HG03469 (cell line): Measurements from ENCODE around the gene TBX19.
A peak's percentile ranks its signal among the peaks of the same experiment; 100 is the strongest.

ENCODE experiments used
- ATAC-seq: cut with Tn5 transposase; IDR thresholded peaks from one replicate; pipeline ENCODE4 v1.9.1; 2021; ENCODE audit warnings: mild to moderate bottlenecking, moderate library complexity, moderate number of reproducible peaks; ENCODE audit not compliant: unreplicated experiment

The TBX19 gene

DNA sequence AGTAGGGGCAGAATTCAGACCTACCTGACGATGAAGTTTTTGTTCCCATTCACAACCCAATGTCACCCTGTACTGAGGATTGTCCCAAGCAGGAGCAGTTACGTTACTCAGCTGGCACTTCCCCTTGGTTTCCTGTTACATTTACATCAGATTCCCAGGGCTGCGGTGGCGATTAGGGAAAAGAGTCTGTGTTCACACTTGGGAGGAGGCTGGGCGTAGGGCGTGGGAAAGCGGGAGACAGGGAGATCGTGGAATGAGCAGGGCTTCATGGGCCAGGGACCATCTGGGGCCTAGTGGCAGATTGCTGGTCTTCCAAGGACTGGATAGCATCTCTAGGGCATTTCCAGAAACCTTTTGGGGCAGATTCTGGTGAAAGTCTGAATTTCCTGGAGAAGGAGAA, 39.0 kb downstream of the TBX19 start:
- no peak for ATAC-seq

DNA sequence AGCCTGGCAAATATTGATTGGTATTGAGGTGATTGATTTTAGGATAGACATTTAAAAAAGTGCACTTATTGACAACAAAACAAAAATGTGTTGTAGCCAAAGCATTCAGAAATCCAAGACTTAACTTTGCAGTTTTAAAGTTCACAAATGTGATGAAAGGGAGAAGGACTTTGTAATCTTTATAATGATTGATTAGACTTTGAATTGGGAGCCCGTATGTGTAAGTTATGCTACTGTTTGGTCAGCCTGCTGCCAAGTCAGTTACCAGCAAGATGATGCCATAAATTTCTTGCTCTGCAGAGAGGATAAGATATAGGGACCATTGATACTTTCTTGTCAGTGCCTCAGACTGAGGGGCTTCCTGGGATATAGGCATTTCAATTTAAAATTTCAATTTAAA, 39.5 kb downstream of the TBX19 start:
- no peak for ATAC-seq

DNA sequence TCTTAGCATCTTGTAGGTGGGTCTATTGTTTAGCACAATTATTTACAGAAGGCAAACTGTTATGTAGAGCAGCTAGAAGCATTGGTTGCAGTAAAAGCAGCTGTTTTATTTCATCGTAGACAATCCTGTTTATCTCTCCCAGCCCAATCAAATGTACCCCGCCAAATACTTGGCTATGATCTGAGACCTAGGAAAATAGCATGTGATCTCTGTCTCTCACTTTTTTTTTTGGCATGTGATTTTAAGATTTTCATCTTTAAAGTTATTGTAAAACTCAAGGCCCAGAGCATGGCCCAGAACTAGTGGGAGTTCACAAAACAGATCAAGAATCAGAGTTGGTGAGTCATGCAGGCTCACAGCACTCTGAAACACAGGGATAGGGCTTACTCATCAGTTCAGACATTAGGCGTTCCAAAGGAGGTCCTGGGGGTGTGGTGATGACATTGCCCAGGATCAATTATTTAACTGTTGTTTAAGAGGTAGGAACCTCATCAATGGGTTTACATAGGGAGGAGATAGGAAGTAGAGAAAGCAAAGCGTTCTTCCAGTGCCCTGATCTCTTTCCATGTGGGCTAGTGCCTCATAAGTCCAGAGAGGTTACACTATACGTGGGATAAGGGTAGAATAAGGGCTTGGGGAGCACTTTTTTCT, 40.2 kb downstream of the TBX19 start:
- no peak for ATAC-seq

DNA sequence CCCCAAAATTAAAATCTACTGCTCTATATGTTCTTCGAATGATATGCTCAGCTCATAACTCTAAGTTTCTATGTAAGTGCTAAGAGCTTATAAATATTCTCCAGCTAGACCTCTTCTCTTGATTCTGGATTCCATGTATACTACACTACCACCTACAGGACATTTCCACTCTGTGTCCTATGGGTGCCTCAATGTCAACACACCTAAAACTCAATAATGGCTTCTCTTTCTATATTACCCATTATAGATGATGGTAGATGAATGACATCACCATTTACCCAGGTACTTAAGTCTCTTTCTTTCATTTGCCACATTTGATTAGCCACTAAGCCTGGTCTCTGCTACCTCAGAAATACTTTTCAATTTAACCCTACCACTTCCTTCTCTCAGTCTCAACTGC, 41.3 kb downstream of the TBX19 start:
- ATAC-seq = no peak

DNA sequence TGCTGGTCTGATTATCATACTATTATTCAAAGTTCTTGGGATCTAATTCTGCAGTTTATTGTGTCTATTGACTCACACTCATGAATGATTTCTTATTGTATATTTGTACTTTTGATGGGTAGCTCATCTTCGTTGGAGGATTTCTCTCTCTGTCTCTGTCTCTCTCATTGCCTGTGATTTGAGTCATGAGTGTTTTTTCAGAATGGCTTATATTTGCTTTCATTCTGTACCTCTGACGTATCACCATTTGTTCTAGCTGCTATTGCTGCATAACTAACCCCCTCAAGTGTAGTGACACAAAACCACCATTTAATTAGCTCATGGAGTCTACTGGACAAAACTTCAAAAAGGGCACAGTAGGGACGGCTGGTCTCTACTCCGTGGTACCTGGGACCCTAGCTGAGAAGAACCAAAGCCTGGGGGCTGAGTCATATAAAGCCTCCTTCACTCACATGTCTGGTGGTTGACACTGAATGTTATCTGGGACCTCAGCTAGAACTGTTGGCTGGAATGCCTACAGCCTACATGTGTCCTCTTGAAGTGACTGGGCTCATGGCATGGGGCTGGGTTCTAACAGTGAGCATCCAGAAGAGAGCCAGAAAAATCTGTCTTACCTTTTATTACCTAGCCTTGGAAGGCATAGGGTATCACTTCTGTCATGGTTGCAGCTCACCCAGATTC, 44.2 kb downstream of the TBX19 start:
- ATAC-seq = no peak

DNA sequence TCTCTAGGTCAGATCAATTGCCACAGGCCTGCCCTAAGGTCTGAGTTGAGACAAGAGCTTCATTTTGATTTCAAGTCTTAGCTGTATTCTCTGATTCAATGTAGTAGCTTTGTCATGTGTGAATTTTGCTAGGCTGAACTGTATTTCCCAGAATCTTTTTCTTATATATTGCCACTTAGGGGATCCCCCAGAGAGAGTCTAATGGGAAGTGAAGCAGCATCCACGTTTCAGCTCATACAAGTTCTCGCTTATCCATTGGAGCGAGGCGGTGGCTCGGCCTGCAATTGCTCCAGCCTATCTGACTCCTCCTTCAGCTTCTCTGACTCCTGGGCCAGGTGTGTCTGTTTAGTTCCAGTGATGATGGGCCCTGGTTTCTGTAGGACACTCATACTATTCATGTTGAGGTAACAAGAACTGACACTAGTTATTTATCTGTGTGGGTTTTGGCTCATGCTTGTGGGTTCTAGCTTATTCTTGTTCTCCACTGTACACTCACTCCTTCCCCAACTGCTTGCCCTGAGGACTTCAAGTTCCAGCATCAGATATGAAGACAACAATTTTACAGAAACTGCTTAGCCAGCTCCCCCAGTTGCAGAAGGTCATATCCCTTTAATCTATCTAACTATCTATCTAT, 48.2 kb downstream of the TBX19 start:
- no peak for ATAC-seq

DNA sequence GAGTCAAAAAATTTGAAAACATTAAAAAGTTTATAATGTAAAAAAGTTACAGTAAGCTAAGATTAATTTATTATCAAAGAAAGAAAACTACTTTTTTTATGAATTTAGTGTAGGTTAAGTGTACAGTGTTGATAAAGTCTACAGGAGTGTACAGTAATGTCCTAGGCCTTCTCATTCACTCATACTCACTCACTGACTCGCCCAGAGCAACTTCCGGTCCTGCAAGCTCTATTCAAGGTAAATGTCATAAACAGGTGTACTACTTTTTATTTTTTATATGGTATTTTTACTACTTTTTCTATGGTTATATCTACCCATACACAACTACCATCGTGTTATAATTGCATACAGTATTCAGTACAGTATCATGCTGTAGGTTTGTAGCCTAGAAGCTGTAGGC, 49.6 kb downstream of the TBX19 start:
- ATAC-seq = no peak

DNA sequence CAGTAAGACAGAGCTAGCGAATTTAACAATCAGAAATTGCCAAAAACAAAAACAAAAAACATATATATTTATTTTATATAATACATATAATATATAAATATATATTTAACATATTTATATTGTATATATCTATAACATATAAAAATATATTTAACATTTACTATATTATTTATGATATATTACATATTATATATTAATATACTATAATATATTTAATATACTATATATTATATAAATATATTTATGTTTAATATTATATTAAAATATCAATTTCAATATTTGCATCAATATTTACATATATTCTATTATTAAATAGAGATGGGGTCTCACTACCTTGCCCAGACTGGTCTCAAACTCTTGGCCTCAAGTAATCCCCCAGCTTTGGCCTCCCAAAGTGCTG, 50.9 kb downstream of the TBX19 start:
- ATAC-seq = no peak

DNA sequence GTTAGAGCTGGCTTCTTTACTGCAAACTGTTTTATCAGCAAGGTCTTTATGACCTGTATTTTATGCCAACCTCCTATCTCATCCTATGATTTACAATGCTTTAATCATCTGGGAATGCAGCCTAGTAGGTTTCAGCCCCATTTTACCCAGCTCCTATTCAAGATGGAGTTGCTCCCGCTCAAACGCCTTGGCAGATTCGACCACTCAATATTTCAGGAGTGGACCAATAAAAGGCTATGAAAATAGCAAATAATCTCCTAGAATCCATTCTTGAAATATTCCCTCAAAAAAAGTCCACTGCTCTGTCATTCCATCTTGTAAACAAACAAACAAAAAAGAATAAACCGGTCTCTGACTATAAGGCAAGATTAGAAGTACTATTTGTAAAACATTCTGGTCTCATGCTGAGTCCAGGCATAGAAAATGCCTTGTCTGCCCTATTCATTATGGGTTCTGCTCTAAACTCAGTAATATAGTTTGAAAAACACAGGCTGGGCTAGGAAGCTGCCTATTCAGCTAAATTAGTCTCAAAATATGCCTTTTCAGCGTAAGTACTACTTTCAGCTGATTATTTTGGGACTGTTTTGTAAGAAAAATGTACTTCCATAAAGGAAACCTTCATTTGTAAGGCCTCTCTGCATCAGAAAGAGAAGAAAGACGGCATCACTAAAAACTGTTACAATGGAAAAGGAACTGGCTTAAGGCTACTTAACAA, 53.0 kb downstream of the TBX19 start:
- ATAC-seq = no peak

DNA sequence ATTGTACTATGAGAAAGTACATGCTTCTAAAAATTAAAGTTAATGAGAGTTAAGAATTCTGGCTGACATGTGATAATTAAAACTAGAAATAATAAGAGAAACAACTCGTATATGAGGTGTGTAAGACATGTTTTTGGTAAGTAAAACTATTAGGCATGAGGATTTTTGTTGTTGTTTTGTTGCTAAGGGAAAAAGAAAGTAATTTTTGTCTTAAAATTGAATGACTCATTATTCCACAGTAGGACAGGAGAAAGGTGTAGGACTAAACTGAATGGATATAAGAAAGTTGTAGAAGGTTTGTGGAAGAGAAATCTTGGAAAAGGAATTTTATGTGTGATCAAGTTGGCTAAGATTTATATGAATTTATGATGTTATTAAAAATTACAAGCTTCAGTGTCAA, 54.8 kb downstream of the TBX19 start:
- no peak for ATAC-seq

DNA sequence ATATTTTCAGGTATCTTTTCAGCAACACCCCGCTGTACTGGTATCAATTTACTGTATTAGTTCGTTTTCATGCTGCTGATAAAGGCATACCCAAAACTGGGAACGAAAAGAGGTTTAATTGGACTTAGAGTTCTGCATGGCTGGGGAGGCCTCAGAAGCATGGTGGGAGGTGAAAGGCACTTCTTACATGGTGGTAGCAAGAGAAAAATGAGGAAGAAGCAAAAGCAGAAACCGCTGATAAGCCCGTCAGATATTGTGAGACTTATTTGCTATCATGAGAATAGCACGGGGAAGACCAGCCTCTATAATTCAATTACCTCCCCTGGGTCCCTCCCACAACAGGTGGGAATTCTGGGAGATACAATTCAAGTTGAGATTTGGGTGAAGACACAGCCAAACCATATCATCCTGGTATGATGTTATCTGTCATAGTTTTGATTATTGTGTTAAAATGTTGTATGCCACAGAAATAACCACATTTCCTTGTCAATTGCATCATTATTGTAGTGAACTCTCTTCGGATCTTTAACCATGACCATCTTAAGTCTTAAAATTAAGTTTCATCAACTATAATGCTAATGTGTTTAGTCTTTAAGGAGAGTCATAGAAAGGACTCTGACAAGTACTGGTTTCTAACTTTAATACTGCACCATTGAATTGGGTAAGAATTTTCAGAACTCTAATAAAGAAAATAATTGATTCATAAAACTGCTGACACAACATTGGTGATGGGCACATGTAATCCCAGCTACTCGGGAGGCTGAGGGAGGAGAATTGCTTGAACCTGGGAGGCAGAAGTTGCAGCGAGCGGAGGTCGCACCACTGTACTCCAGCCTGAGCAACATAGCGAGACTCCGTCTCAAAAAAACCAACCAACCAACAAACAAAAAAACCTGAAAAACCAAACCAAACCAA, 58.2 kb downstream of the TBX19 start:
- ATAC-seq = no peak

DNA sequence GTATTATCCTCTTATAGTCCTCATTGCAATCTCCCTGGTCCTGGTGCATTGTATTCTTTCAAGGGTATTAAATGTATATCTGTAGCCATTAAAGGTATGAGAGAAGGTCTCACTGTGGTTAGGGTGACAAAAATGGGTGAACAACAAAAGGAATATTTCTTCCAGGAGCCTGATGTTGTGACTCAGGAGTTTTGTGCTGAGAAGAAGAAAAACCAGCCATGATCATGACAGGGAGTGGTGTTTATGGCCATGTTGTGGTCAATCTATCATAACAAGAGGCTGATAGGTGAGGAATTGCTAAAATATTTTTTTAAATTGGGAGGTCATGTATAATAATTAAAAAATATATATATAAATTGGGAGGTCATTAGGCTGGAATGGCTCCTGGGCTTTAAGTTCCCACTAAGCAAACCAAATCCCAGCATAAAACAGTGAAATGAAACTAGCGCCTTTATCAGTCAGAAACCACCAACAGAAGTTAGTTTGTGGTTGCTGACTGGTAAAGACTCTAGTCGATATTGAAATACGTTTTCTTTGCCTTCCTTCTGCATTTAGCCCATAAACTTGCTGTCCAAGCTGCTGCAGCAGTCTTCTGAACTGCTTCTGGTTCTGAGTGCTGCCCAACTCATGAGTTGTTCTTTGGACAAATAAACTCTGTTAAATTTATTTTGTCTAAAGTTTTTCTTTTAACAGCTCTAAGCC, 60.3 kb downstream of the TBX19 start:
- no peak for ATAC-seq

DNA sequence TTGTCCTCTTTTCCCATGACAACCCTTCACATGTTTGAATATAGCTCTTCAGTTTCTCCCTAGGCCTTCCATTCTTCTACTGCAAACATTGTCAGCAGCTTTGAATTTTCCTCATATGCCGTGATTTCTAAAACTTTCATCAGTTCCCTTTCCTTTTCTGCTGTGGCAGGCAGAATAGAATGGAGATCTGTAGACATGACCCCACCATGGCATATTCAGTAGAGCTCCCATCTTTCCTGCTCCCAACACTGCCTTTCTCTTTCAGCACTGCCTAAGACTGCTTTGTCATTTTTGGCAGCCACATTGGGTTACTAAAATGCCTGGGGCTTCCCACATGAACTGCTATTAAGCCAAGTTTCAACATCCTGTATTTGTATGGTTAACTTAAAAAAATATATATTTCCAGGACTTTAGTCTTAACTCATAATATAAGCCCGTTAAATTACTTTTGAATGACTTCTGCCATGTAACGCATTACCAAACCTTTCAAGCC, 60.9 kb downstream of the TBX19 start:
- ATAC-seq = no peak

DNA sequence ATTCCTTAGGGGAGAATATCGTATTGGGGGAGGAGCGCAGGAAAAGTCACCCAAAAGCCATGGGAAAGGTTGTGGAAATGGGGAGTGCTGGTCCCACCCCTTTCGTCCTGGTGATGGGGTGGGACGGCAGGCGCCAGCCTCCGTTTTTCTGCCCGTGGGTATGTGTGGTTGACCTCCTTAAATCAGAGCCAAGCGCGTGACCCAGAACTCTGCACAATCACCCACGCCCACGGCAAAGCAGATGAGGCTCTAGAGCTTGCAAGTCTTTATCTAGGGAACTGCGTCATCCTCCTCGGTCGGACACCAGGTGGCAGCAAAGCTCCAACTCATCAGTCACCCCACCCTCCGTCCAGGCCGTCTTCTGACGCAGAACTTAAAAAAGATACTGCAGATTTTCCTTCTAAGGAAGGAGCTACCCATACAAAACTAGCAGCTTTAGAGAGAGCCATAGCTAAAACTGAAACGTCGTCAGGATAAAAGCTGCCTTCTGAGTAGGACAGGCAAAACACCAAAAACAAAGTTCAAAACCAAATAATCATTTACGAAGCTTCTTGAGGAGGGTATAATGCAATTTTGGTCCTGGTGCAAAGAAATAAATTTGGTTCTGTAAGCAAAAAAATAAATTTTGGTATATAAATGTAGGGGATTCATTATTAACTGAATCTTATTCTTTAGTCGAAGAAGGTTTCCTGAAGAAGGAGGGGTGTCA, 62.0 kb downstream of the TBX19 start:
- peak; percentile 77 for ATAC-seq

DNA sequence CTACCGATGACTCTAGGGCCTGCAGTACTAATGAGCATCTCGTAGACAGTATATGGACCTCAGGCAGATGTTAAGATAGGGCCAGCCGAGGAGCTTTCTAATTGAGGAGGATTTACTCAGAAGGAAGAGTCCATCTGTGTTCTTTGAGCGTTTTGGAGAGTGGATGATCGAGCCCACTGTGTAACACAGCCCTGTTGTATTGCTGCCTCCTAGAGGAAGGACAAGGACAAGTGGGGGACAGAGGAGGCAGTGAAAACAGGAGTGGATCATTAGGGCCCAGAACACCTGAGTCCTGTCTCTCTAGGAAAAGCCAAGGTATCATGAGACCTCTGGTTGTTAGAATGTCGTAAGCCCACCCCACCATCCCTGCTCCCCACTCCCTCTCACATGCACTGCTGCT, 62.9 kb downstream of the TBX19 start:
- ATAC-seq = no peak

DNA sequence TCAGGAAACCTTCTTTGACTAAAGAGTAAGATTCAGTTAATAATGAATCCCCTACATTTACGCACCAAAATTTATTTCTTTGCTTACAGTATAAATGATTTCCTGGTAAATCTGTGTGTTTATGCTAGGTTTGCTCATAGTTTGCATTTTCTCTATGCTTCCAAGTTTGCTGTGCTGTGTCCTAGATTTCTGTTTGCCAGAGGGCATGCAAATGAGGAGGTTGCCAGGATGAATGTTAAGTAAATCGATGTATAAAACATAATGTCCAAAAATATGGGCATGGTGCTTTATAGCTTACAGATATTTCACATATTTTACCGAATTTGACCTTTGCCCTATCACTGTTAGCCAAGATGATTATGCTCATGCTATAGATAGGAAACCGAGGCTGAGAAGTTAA, 63.8 kb downstream of the TBX19 start:
- no peak for ATAC-seq

DNA sequence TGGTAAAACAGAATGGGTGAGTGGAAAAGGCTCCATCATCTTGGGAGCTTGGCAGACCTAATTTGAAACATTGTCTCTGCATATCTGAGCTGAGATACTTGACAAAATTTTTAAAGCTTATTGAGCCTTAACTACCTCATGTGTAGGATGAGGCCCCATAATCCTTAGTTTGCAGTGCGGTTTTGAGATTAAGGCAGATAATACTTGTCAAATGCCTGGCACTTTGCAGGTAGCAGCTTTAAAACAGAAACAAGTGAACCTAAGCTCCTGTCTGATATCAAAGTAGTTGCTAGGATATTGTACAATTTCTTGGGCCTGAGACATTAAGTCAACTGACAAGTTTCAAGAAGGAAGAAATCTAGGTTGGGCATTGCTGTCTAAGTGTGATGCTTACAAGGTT, 65.3 kb downstream of the TBX19 start:
- ATAC-seq = no peak

DNA sequence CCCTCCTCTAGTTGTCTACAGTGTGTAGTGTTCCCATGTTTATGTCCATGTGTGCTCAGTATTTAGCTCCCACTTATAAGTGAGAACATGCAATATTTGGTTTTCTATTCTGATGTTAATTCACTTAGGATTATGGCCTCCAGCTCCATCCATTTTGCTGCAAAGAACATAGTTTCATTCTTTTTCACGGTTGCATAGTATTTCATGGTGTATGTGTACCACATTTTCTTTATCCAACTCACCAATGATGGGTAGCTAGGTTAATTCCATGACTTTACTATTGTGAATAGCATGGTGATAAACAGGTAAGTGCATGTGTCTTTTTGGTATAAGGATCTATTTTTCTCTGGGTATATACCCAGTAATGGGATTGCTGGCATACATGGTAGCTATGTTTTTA, 67.0 kb downstream of the TBX19 start:
- ATAC-seq = no peak

DNA sequence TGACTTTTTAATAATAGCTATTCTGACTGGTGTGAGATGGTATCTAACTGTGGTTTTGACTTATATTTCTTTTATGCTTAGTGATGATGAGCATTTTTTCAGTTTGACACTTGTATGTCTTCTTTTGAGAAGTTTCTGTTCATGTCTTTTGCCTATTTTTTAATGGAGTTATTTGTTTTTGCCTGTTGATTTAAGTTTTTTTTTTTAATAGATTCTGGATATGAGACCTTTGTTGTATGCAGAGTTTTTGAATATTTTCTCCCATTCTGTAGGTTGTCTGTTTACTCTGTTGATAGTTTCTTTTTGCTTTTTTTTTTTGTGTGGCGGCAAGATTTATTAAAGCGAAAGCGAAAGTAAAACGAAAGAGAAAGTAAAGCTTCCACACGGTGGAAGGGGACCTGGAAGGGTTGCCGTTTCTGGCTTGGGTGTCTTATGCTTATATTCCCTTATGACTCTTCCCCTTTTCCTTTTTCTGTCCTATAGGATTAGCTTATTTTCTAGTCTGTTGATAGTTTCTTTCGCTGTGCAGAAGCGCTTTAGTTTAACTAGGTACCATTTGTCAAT, 67.6 kb downstream of the TBX19 start:
- ATAC-seq = no peak
